LNCAP (cell line): ENCODE measurements around the gene SMO.
A peak's percentile ranks its signal among the peaks of the same experiment; 100 is the strongest.

Source experiments
- TF ChIP-seq, protein P1 (sequence below): fragments of 450-650 bp; IDR thresholded peaks from 2 replicates; pipeline ENCODE4 v1.5.1; 2017; ENCODE audit warnings: mild to moderate bottlenecking

Gene SMO

GRCh38 chr7:129209067-129209926 is 20.9 kb downstream of the SMO start:
- TF ChIP-seq, protein P1, sequence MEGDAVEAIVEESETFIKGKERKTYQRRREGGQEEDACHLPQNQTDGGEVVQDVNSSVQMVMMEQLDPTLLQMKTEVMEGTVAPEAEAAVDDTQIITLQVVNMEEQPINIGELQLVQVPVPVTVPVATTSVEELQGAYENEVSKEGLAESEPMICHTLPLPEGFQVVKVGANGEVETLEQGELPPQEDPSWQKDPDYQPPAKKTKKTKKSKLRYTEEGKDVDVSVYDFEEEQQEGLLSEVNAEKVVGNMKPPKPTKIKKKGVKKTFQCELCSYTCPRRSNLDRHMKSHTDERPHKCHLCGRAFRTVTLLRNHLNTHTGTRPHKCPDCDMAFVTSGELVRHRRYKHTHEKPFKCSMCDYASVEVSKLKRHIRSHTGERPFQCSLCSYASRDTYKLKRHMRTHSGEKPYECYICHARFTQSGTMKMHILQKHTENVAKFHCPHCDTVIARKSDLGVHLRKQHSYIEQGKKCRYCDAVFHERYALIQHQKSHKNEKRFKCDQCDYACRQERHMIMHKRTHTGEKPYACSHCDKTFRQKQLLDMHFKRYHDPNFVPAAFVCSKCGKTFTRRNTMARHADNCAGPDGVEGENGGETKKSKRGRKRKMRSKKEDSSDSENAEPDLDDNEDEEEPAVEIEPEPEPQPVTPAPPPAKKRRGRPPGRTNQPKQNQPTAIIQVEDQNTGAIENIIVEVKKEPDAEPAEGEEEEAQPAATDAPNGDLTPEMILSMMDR = no peak

- TF ChIP-seq, protein P1 = peak; percentile 91
Observed at GRCh38 chr7:129210256-129210988, 22.0 kb downstream of the SMO start.

- TF ChIP-seq, protein P1 = no peak
Observed at GRCh38 chr7:129210989-129211312, 22.5 kb downstream of the SMO start.

GRCh38 chr7:129212126-129212525 is 23.7 kb downstream of the SMO start:
- TF ChIP-seq, protein P1 = no peak

DNA sequence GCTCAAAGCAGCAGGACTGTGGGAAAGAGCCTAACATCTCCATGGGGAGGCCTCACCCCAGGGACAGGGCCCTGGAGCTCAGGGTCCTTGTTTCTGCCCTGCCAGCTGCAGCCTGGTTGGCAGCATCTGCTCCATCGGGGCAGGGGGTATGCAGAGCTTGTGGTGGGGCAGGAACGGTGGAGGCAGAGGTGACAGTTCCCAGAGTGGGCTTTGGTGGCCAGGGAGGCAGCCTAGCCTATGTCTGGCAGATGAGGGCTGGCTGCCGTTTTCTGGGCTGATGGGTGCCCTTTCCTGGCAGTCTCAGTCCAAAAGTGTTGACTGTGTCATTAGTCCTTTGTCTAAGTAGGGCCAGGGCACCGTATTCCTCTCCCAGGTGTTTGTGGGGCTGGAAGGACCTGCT is 24.2 kb downstream of the SMO start:
- TF ChIP-seq, protein P1 = no peak

- TF ChIP-seq, protein P1 = no peak
Observed at GRCh38 chr7:129213828-129214227, 25.4 kb downstream of the SMO start.

DNA sequence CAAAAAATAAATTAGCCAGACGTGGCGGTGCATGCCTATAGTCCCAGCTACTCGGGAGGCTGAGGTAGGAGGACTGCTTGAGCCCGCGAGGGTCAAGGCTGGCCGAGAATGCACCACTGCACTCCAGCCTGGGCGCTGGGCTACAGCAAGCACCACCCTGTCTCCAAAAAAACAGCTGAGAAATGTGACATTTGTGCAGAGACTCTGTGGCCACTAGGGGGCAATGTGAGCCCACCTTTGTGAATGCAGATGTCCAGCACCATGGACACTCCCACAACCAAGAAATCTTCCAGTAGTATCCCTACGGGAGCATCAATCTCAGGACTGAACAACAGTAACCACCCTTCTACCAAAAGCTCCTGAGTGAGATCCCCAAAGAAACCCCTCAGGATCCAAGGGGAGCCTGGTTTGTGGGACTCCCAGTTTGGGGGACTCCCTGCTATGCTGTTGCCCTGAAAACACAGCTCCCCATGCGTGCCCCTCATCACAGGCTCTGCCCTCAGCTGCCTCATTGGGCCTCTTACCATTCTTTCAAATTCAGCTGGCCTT is 30.2 kb downstream of the SMO start:
- TF ChIP-seq, protein P1 = peak; percentile 84
